Endometrial microvascular endothelial cells (primary cell): ENCODE measurements around the gene DNAJC15. TPM values are rescaled to one million over a fixed set of nuclear protein-coding genes. Genes with fewer than 3 reads are reported as not detected.

ENCODE experiments used
- in situ Hi-C: cut with HindIII; loops from 2 replicates; pipeline ENCODE4 v1.10.0; 2017; ENCODE audit warnings: low sequenced_read_pairs, low pct_unique_long_range_greater_than_20kb; ENCODE audit errors: inconsistent ontology term
- total RNA-seq: library from RNA; depleted of rRNA; stranded (reverse); fragments of >200 nt; gene quantifications from one replicate; pipeline ENCODE4 v1.2.3, GENCODE V29; 2015; ENCODE audit errors: inconsistent ontology term

DNAJC15 gene
- total RNA-seq, 1 donor from 2014 or later: 24.5 TPM

GRCh38 chr13:43077046-43077445, 53.7 kb downstream of the DNAJC15 start:
- in situ Hi-C loops: no loop called here

GRCh38 chr13:43077461-43077860, 54.1 kb downstream of the DNAJC15 start:
- in situ Hi-C loops: no loop called here

GRCh38 chr13:43077906-43078305, 54.5 kb downstream of the DNAJC15 start:
- in situ Hi-C loops: no loop called here

- in situ Hi-C loops: no loop called here
Observed at GRCh38 chr13:43078399-43078798, 55.0 kb downstream of the DNAJC15 start.

- in situ Hi-C loops: no loop called here
Observed at GRCh38 chr13:43079392-43079931, 56.1 kb downstream of the DNAJC15 start.

GRCh38 chr13:43080199-43080598, 56.8 kb downstream of the DNAJC15 start:
- in situ Hi-C loops: loop anchor here (10.0 kb wide), 1 partner anchor 195 kb away; no protein-coding TSS in a partner anchor

- in situ Hi-C loops: loop anchor here (10.0 kb wide), 1 partner anchor 197 kb away; no protein-coding TSS in a partner anchor
Observed at GRCh38 chr13:43081866-43082265, 58.5 kb downstream of the DNAJC15 start.

GRCh38 chr13:43083750-43084149, 60.4 kb downstream of the DNAJC15 start:
- in situ Hi-C loops: loop anchor here (10.0 kb wide), 1 partner anchor 199 kb away; no protein-coding TSS in a partner anchor

GRCh38 chr13:43085545-43085944, 62.2 kb downstream of the DNAJC15 start:
- in situ Hi-C loops: loop anchor here (10.0 kb wide), 1 partner anchor 201 kb away; no protein-coding TSS in a partner anchor

- in situ Hi-C loops: loop anchor here (10.0 kb wide), 1 partner anchor 201 kb away; no protein-coding TSS in a partner anchor
Observed at GRCh38 chr13:43086181-43086580, 62.8 kb downstream of the DNAJC15 start.

- in situ Hi-C loops: loop anchor here (10.0 kb wide), 1 partner anchor 203 kb away; no protein-coding TSS in a partner anchor
Observed at GRCh38 chr13:43088093-43088511, 64.7 kb downstream of the DNAJC15 start.

- in situ Hi-C loops: loop anchor here (10.0 kb wide), 1 partner anchor 205 kb away; no protein-coding TSS in a partner anchor
Observed at GRCh38 chr13:43089912-43090498, 66.6 kb downstream of the DNAJC15 start.

- in situ Hi-C loops: no loop called here
Observed at GRCh38 chr13:43094901-43095300, 71.5 kb downstream of the DNAJC15 start.

GRCh38 chr13:43095771-43096719, 72.7 kb downstream of the DNAJC15 start:
- in situ Hi-C loops: no loop called here

GRCh38 chr13:43100667-43101066, 77.3 kb downstream of the DNAJC15 start:
- in situ Hi-C loops: no loop called here

- in situ Hi-C loops: no loop called here
Observed at GRCh38 chr13:43102304-43102703, 78.9 kb downstream of the DNAJC15 start.

GRCh38 chr13:43107780-43108179, 84.4 kb downstream of the DNAJC15 start:
- in situ Hi-C loops: no loop called here

- in situ Hi-C loops: no loop called here
Observed at GRCh38 chr13:43110036-43110435, 86.7 kb downstream of the DNAJC15 start.

- in situ Hi-C loops: no loop called here
Observed at GRCh38 chr13:43110658-43111057, 87.3 kb downstream of the DNAJC15 start.
